ENCODE data around the gene MOSMO. TPM values are rescaled to one million over a fixed set of nuclear protein-coding genes. Genes with fewer than 3 reads are reported as not detected.

The MOSMO gene
- total and polyA plus RNA-seq, 10 of the 15 experiments (the other 5 are each of a cell fraction or from before 2014, with no cell fraction given), result 1.7 to 26.7 (median 12.2) TPM

DNA sequence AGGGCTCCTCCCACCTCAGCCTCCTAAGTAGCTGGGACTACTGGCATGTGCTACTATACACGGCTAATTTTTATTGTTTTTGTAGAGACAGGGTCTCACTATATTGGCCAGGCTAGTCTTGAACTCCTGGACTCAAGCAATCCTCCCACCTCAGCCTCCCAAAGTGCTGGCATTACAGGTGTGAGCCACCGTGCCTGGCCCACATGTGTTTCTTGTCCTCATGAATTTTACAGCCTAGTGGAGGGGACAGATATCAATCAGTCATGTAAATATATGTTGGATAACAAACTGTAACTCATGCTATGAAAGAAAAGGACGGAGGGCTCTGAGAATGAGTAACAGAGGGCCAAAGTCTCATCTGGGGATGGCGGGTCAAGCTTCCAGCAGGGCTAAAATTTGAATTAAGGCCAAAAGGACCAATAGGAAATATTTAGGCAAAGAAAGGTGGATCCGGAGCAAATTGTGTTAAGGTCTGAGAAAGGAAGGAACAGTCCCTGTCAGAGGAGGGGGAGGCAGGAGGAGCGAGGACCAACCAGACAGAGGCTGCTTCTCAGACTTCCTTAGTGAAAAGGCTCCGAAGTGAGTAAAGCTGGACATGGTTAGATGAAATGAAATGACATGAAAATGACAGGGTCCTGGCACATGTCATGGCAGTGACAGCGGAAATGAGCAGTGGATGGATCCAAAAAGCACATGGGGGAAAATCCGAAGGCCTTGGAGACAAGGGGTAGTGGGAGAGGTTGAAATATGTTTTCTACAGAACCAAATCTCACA lies 10.8 kb upstream of the MOSMO start (continued):
- TF ChIP-seq, protein P1, sequence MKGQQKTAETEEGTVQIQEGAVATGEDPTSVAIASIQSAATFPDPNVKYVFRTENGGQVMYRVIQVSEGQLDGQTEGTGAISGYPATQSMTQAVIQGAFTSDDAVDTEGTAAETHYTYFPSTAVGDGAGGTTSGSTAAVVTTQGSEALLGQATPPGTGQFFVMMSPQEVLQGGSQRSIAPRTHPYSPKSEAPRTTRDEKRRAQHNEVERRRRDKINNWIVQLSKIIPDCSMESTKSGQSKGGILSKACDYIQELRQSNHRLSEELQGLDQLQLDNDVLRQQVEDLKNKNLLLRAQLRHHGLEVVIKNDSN (IDR thresholded peaks at IDR 0.05; ENCODE audit: borderline replicate concordance, extremely low read length, insufficient read depth, low read depth, low read length), result no peak

DNA sequence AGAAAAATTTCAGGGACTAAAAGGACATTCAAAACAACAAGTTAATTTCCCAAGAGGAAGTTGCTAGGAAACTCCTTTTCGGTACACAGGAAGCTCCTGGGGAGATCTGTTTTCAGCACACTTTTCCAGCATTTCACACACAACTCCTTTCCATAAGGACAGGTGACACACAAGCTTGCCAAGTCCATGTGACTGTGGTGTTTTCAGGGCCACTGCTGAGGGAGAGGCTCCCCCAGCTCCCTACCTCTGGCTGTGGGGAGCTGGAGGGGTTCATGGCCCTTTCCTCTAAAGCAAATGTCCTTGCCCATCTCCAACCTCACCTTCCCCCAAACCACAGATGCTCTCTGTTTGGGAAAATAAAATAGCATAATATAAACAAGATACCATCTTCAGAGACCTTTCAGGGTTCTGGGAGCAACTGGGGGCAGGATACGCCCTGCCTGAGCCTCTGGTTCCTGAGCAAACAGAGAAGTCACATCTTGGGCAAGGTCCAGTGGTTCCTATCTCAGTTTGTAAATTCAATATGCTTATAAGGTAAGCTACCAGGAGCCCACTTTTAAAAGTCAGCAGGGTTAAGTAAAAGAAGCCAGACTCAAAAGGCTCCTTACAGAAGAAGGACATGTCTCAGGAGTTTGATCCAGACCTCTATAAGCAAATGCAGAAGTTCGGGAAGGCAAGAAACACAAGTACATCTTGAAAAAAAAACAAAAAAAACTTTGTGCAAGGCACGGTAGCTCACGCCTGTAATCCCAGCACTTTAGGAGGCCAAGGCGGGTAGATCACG lies 10.0 kb upstream of the MOSMO start:
- intact Hi-C loops (cut with micrococcal nuclease; ENCODE audit: unreplicated experiment), result no loop called here
- TF ChIP-seq, protein P2, sequence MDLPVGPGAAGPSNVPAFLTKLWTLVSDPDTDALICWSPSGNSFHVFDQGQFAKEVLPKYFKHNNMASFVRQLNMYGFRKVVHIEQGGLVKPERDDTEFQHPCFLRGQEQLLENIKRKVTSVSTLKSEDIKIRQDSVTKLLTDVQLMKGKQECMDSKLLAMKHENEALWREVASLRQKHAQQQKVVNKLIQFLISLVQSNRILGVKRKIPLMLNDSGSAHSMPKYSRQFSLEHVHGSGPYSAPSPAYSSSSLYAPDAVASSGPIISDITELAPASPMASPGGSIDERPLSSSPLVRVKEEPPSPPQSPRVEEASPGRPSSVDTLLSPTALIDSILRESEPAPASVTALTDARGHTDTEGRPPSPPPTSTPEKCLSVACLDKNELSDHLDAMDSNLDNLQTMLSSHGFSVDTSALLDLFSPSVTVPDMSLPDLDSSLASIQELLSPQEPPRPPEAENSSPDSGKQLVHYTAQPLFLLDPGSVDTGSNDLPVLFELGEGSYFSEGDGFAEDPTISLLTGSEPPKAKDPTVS (IDR thresholded peaks at IDR 0.05; ENCODE audit: low read depth, low read length), result no peak
- TF ChIP-seq ZSCAN29 (IDR thresholded peaks at IDR 0.05), result no peak
- TF ChIP-seq, protein P3, sequence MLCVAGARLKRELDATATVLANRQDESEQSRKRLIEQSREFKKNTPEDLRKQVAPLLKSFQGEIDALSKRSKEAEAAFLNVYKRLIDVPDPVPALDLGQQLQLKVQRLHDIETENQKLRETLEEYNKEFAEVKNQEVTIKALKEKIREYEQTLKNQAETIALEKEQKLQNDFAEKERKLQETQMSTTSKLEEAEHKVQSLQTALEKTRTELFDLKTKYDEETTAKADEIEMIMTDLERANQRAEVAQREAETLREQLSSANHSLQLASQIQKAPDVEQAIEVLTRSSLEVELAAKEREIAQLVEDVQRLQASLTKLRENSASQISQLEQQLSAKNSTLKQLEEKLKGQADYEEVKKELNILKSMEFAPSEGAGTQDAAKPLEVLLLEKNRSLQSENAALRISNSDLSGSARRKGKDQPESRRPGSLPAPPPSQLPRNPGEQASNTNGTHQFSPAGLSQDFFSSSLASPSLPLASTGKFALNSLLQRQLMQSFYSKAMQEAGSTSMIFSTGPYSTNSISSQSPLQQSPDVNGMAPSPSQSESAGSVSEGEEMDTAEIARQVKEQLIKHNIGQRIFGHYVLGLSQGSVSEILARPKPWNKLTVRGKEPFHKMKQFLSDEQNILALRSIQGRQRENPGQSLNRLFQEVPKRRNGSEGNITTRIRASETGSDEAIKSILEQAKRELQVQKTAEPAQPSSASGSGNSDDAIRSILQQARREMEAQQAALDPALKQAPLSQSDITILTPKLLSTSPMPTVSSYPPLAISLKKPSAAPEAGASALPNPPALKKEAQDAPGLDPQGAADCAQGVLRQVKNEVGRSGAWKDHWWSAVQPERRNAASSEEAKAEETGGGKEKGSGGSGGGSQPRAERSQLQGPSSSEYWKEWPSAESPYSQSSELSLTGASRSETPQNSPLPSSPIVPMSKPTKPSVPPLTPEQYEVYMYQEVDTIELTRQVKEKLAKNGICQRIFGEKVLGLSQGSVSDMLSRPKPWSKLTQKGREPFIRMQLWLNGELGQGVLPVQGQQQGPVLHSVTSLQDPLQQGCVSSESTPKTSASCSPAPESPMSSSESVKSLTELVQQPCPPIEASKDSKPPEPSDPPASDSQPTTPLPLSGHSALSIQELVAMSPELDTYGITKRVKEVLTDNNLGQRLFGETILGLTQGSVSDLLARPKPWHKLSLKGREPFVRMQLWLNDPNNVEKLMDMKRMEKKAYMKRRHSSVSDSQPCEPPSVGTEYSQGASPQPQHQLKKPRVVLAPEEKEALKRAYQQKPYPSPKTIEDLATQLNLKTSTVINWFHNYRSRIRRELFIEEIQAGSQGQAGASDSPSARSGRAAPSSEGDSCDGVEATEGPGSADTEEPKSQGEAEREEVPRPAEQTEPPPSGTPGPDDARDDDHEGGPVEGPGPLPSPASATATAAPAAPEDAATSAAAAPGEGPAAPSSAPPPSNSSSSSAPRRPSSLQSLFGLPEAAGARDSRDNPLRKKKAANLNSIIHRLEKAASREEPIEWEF (IDR thresholded peaks at IDR 0.05; ENCODE audit: insufficient replicate concordance, low read depth, low read length), result no peak
- TF ChIP-seq, protein P4, sequence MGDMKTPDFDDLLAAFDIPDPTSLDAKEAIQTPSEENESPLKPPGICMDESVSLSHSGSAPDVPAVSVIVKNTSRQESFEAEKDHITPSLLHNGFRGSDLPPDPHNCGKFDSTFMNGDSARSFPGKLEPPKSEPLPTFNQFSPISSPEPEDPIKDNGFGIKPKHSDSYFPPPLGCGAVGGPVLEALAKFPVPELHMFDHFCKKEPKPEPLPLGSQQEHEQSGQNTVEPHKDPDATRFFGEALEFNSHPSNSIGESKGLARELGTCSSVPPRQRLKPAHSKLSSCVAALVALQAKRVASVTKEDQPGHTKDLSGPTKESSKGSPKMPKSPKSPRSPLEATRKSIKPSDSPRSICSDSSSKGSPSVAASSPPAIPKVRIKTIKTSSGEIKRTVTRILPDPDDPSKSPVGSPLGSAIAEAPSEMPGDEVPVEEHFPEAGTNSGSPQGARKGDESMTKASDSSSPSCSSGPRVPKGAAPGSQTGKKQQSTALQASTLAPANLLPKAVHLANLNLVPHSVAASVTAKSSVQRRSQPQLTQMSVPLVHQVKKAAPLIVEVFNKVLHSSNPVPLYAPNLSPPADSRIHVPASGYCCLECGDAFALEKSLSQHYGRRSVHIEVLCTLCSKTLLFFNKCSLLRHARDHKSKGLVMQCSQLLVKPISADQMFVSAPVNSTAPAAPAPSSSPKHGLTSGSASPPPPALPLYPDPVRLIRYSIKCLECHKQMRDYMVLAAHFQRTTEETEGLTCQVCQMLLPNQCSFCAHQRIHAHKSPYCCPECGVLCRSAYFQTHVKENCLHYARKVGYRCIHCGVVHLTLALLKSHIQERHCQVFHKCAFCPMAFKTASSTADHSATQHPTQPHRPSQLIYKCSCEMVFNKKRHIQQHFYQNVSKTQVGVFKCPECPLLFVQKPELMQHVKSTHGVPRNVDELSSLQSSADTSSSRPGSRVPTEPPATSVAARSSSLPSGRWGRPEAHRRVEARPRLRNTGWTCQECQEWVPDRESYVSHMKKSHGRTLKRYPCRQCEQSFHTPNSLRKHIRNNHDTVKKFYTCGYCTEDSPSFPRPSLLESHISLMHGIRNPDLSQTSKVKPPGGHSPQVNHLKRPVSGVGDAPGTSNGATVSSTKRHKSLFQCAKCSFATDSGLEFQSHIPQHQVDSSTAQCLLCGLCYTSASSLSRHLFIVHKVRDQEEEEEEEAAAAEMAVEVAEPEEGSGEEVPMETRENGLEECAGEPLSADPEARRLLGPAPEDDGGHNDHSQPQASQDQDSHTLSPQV (IDR thresholded peaks at IDR 0.05), result no peak

More for the DNA sequence above, 10.0 kb upstream of the MOSMO start:
- POLR2A ChIA-PET, result interaction anchor here (0.6 kb wide), 2 partner anchors 14 to 181 kb away, joined by 4 read pairs; no protein-coding TSS in a partner anchor
- BruUV-seq (replicated peaks), result no TSS peak
- no peak overlapping the region for H2AFZ ChIP-seq (ENCODE audit: control insufficient read depth, low read depth, low read length)
- 88% methylated on average over 7 of the region's 7 CpGs for WGBS (ENCODE audit: insufficient coverage, insufficient replicate concordance, low lambda C conversion rate, missing lambda C conversion rate)
- no peak overlapping the region for H3K9ac ChIP-seq (ENCODE audit: control insufficient read depth, insufficient read depth, low read length)
- H3K4me3 ChIP-seq, result no peak overlapping the region
- in situ Hi-C loops (cut with MboI), result loop anchor here (5.0 kb wide), 1 partner anchor 94 kb away; the partner anchor contains the start of gene VWA3A
- no peaks in the 10 kb centered on the region for H3K27me3 ChIP-seq (replicated peaks in 1 of 2; ENCODE audit: control insufficient read depth in 2 of 2, insufficient read depth in 2 of 2, low read length in 1 of 2)
- H4K20me1 ChIP-seq (ENCODE audit: control insufficient read depth, insufficient read depth), result no peaks in the 10 kb centered on the region
- no peak overlapping the region for H3K4me2 ChIP-seq (ENCODE audit: control insufficient read depth, insufficient read depth)
- no peaks in the 10 kb centered on the region for H3K36me3 ChIP-seq (ENCODE audit: control insufficient read depth in 2 of 2, insufficient read depth in 2 of 2, low read length in 1 of 2)
- H3K79me2 ChIP-seq (ENCODE audit: control insufficient read depth, insufficient read depth, low read length), result no peaks in the 10 kb centered on the region
- RAD21 ChIA-PET (ENCODE audit: unreplicated experiment), result interaction anchor here (1.2 to 22.7 kb wide), 7 partner anchors 10 to 191 kb away, joined by 3 to 466 read pairs (median 6); partner anchors contain the start of gene MOSMO
- SMC1A ChIA-PET (ENCODE audit: uncharacterized antibody, unreplicated experiment), result interaction anchor here (0.5 to 25.5 kb wide), 14 partner anchors 8 to 191 kb away, joined by 3 to 567 read pairs (median 4); no protein-coding TSS in a partner anchor
- no peak for ATAC-seq
- DNase-seq (ENCODE audit: low read depth, low spot score), result no peak
- no peak overlapping the region for H3K27ac ChIP-seq (ENCODE audit: control insufficient read depth, insufficient read depth)
- H3K9me3 ChIP-seq (replicated peaks; ENCODE audit: control insufficient read depth, insufficient read depth, low read length), result no peaks in the 10 kb centered on the region
- FAIRE-seq, result no peak
- no peaks in the 10 kb centered on the region for H3K4me1 ChIP-seq (ENCODE audit: control insufficient read depth, insufficient read depth, low read length)
- CTCF ChIA-PET, result interaction anchor here (1.2 to 20.1 kb wide), 12 partner anchors 8 to 190 kb away, joined by 3 to 686 read pairs (median 6); no protein-coding TSS in a partner anchor
